ENCODE measurements around the gene FBXO10. TPM values are rescaled to one million over a fixed set of nuclear protein-coding genes. Genes with fewer than 3 reads are reported as not detected.

Gene FBXO10
- total and polyA plus RNA-seq, 2 of the 4 experiments (the other 2 are of a cell fraction): 6.6 to 6.7 TPM

DNA sequence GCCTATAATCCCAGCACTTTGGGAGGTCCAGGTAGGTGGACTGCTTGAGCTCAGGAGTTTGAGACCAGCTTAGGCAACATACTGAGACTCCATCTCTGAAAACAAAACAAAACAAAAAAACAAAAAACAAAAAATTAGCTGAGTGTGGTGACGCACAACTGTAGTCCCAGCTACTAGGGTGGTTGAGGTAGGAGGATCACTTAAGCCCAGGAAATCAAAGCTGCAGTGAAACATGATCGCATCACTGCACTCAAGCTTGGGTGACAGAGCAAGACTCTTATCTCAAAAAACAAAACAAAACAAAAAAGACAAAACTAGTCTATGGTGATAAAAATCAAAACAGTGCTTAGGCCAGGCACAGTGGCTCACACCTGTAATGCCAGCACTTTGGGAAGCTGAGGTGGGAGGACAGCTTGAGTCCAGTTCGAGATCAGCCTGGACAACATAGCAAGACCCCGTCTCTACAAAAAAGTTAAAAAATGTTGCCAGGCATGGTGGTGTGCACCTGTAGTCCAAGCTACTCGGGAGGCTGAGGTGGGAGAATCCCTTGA is 28.8 kb downstream of the FBXO10 start:
- no peak overlapping the region for H3K27ac ChIP-seq (ENCODE audit: insufficient read depth, low read length)
- BruUV-seq (replicated peaks): no TSS peak
- H2BK120ac ChIP-seq (ENCODE audit: low read depth, low read length): no peak overlapping the region
- no peak overlapping the region for H3K9ac ChIP-seq (ENCODE audit: low read depth, low read length)
- H3K9me3 ChIP-seq (ENCODE audit: control insufficient read depth, insufficient read depth, low read length): no peaks in the 10 kb centered on the region
- no peak overlapping the region for H2BK20ac ChIP-seq (ENCODE audit: low read depth, low read length)
- DNase-seq: no peak
- H3K79me1 ChIP-seq (ENCODE audit: low read depth in 1 of 2, low read length in 2 of 2): peaks cover 0 to 17% of the 10 kb centered on the region in 2 experiments; a peak in 2 of 4 replicates
- H3K4me2 ChIP-seq (ENCODE audit: low read depth, low read length): no peak overlapping the region
- H3K4me3 ChIP-seq (ENCODE audit: insufficient read depth, low read depth, low read length): no peak overlapping the region
- ChIA-PET POLR2A (ENCODE audit: unreplicated experiment) (no interaction called here), CTCF (no interaction called here)
- H3K36me3 ChIP-seq (ENCODE audit: control insufficient read depth, insufficient read depth, low read length): no peaks in the 10 kb centered on the region
- no peak overlapping the region for H3K23ac ChIP-seq (ENCODE audit: low read depth, low read length)
- peaks cover 6% of the 10 kb centered on the region for H3K4me1 ChIP-seq (ENCODE audit: control insufficient read depth, insufficient read depth, low read length)
- no peaks in the 10 kb centered on the region; the same call in 1 of the 2 replicates for H4K20me1 ChIP-seq (ENCODE audit: insufficient read depth, low read length)
- intact Hi-C loops (cut with micrococcal nuclease) (no loop called here), in situ Hi-C loops (cut with MboI; ENCODE audit: low sequenced_read_pairs) (no loop called here), dilution Hi-C loops (cut with HindIII; ENCODE audit: low sequenced_read_pairs, unreplicated experiment) (no loop called here)
- no peak overlapping the region for H3K14ac ChIP-seq (replicated peaks; ENCODE audit: low read depth, low read length)
- no peak overlapping the region for H2AK5ac ChIP-seq (ENCODE audit: low read depth, low read length)
- no peak overlapping the region for H4K5ac ChIP-seq (ENCODE audit: low read depth, low read length)
- WGBS, 2 experiments (ENCODE audit: extremely low coverage in 2 of 2, insufficient read length in 1 of 2): 100% methylated on average over 2 of the region's 5 CpGs; no CpG with 5 or more reads in 1 of the 2 experiments
- no peak overlapping the region for H4K91ac ChIP-seq (ENCODE audit: insufficient read depth, low read depth, low read length)
- H2AFZ ChIP-seq (replicated peaks; ENCODE audit: low read length, poor library complexity): no peak overlapping the region
- H3K4ac ChIP-seq (ENCODE audit: low read depth, low read length): no peak overlapping the region
- no peaks in the 10 kb centered on the region for H3K27me3 ChIP-seq (ENCODE audit: control insufficient read depth, insufficient read depth, low read length)
- H4K8ac ChIP-seq (ENCODE audit: low read depth in 2 of 2, low read length in 2 of 2): no peak overlapping the region
- no peak overlapping the region for H3K56ac ChIP-seq (ENCODE audit: extremely low read depth, insufficient read depth, low read length)
- no peak overlapping the region for H2BK15ac ChIP-seq (ENCODE audit: low read depth, low read length)
- peaks cover 3% of the 10 kb centered on the region; the same call in 1 of the 2 replicates for H3K9me1 ChIP-seq (ENCODE audit: insufficient read depth, low read length)
- no peak overlapping the region for H2AK9ac ChIP-seq (replicated peaks; ENCODE audit: low read depth, low read length, poor library complexity)
- no peak overlapping the region for H2BK5ac ChIP-seq (ENCODE audit: low read depth, low read length, poor library complexity, severe bottlenecking)
- no peak for TF ChIP-seq MAFK (IDR thresholded peaks at IDR 0.05; ENCODE audit: low read depth, low read length)
- TF ChIP-seq SMC3 (IDR thresholded peaks at IDR 0.05; ENCODE audit: low read depth, low read length): no peak
- no peak for TF ChIP-seq MAZ (IDR thresholded peaks at IDR 0.05; ENCODE audit: borderline replicate concordance, low read depth, low read length)
- no peak for TF ChIP-seq CEBPB (IDR thresholded peaks at IDR 0.05; ENCODE audit: low read depth, low read length)
- TF ChIP-seq BHLHE40 (IDR thresholded peaks at IDR 0.05; ENCODE audit: low read depth, low read length): no peak
- no peak for ATAC-seq (ENCODE audit: low read depth)
- H3K18ac ChIP-seq (ENCODE audit: low read depth, low read length): no peak overlapping the region

Measured in IMR-90 (cell line).